Activated CD4-positive, alpha-beta T cell treated with anti-CD3 and anti-CD28 coated beads, Interleukin-2, amount 50 U/mL, for 48 hours (primary cell): ENCODE data around the gene DAND5.

Experiments
- DNase-seq, 2 experiments: peaks; one replicate each; pipeline ENCODE4 v3.0.0-alpha.2; 2020

Gene DAND5

GRCh38 chr19:12994701-12995595 is 25.6 kb downstream of the DAND5 start, which contains the start of gene NFIX:
TSS of gene NFIX (plus strand) at chr19:12995475. CDS start at chr19:12995838, 363 bp downstream.
- peak; percentile 60 to 69 for DNase-seq

GRCh38 chr19:12995596-12996405 is 26.4 kb downstream of the DAND5 start:
- DNase-seq = no peak

- no peak for DNase-seq
Observed at GRCh38 chr19:12996406-12997094, 27.2 kb downstream of the DAND5 start.

- no peak for DNase-seq
Observed at GRCh38 chr19:12997179-12997966, 28.0 kb downstream of the DAND5 start.

- DNase-seq = no peak
Observed at GRCh38 chr19:12997967-12998940, 28.9 kb downstream of the DAND5 start.

- DNase-seq = no peak
Observed at GRCh38 chr19:13001166-13001501, 31.8 kb downstream of the DAND5 start.

GRCh38 chr19:13001502-13002165 is 32.3 kb downstream of the DAND5 start:
- DNase-seq = no peak

- DNase-seq = no peak
Observed at GRCh38 chr19:13002166-13002898, 33.0 kb downstream of the DAND5 start.

- DNase-seq = no peak
Observed at GRCh38 chr19:13003081-13003480, 33.7 kb downstream of the DAND5 start.

GRCh38 chr19:13004273-13004672 is 34.9 kb downstream of the DAND5 start:
- no peak for DNase-seq

GRCh38 chr19:13005253-13005652 is 35.9 kb downstream of the DAND5 start:
- DNase-seq = no peak

- DNase-seq = no peak
Observed at GRCh38 chr19:13005861-13006370, 36.5 kb downstream of the DAND5 start.

- DNase-seq = no peak
Observed at GRCh38 chr19:13006431-13007281, 37.3 kb downstream of the DAND5 start.

- no peak for DNase-seq
Observed at GRCh38 chr19:13007292-13008045, 38.1 kb downstream of the DAND5 start.

GRCh38 chr19:13008926-13009787 is 39.8 kb downstream of the DAND5 start:
- no peak for DNase-seq

- DNase-seq = no peak
Observed at GRCh38 chr19:13010038-13010991, 40.9 kb downstream of the DAND5 start.
